Activated CD4-positive, alpha-beta T cell treated with anti-CD3 and anti-CD28 coated beads, Interleukin-2, amount 50 U/mL, for 24 hours (primary cell): ENCODE measurements around the gene KNDC1.
"Not testable (repeated sequence)": the region's sequence is repeated elsewhere in the genome, so short reads cannot be mapped to it uniquely, and the experiment has no call there.

Experiments
- DNase-seq, 2 donors: peaks; one replicate each; pipeline ENCODE4 v3.0.0-alpha.2; 2020; ENCODE audit warnings: low read depth in 1 of 2, low spot score in 1 of 2

The KNDC1 gene

DNA sequence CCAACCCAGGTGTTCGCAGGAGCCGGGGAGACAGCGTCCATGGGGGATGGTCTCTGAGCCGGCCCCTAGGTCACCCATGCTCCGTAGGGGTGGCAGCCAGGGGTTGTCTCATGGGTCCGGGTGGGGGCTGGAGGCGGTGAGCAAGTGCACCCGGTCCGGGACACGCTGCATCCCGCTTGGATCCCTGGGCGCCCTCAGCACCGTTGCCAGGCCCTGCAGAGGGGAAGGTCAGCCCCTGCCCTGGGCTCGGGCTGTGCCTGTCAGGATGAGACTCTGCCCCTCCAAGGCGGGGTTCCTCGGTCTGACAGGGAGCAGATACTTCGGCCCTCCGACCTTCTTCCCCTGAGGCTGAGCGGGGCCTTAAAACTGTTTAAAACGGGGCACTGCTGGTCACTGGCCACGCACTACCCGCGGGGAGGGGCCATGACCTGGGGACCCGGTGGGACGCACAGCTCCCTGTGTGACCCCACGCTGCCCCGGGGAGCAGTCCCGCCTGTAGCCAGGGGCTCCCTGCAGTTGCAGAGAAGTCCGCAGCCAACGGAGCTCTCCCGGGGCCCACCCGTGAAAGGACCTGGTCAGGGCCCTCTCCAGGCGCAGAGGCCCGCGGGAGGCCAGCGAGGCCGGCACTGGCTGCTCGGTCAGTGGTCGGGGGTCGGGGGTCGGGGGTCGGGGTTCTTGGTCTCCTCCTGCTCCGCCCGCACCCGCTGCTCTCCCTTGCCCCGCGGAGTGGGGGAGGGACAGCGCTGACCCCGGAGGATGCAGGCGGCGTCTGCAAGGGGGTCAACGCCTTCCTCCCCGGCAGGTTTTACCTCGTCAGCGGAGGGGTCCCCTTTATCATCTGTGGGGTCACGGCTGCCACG is 33.4 kb upstream of the KNDC1 start:
- no peak for DNase-seq

DNA sequence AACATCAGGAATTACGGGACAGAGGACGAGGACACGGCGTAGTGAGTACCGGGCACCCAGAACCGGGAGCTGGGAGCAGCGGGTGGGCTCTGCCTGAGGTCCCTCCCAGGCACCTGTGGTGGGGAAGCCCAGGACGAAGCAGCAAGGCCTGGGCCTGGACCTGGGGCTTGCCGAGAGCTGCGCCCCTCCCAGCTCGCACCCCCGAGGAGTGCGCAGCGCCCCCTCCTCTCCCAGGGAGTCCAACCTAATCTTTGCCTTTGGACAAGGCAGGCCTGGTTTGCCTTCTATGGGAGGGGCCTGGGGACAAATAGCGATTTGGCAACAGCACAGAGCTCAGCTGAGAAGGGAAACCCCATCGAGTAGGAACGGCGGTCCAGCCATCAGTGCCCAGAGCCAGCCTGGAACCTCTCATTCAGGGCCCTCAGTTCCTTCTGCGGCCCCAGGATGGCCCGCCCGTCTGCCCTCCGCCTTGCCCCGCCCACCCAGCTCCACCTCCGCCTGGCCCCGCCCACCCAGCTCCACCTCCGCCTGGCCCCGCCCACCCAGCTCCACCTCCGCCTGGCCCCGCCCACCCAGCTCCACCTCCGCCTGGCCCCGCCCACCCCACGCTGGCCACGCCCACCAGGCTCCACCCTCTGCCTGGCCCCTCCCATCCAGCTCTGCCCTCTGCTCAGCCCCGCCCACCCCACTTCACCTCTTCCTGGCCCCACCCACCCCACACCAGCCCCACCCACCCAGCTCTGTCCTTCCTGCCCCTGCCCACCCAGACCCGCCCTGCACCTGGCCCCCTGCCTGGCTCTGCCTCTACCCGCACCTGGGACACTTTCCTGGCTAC is 32.5 kb upstream of the KNDC1 start:
- peak in 1 of 2 donors; percentile 17 for DNase-seq

DNA sequence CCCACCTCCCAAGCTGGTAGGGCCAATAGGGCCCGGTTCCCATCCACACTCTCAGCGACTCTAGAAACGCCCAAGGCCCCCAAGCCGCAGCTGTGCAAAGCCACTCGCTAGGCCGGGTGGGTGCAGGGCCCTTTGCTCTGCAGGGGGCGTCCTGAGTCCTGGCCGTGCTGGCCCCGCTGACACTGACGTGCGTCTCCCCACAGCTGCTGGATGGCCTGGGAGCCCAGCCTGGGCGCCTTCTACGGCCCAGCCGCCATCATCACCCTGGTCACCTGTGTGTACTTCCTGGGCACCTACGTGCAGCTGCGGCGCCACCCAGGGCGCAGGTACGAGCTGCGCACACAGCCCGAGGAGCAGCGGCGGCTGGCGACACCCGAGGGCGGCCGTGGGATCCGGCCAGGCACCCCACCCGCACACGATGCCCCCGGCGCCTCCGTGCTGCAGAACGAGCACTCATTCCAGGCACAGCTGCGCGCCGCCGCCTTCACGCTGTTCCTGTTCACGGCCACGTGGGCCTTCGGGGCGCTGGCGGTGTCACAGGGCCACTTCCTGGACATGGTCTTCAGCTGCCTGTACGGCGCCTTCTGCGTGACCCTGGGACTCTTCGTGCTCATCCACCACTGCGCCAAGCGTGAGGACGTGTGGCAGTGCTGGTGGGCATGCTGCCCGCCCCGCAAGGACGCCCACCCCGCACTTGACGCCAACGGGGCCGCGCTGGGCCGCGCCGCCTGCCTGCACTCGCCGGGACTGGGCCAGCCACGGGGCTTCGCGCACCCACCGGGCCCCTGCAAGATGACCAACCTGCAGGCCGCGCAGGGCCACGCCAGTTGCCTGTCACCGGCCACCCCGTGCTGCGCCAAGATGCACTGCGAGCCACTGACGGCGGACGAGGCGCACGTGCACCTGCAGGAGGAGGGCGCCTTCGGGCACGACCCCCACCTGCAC is 31.6 kb upstream of the KNDC1 start:
- DNase-seq: no peak

DNA sequence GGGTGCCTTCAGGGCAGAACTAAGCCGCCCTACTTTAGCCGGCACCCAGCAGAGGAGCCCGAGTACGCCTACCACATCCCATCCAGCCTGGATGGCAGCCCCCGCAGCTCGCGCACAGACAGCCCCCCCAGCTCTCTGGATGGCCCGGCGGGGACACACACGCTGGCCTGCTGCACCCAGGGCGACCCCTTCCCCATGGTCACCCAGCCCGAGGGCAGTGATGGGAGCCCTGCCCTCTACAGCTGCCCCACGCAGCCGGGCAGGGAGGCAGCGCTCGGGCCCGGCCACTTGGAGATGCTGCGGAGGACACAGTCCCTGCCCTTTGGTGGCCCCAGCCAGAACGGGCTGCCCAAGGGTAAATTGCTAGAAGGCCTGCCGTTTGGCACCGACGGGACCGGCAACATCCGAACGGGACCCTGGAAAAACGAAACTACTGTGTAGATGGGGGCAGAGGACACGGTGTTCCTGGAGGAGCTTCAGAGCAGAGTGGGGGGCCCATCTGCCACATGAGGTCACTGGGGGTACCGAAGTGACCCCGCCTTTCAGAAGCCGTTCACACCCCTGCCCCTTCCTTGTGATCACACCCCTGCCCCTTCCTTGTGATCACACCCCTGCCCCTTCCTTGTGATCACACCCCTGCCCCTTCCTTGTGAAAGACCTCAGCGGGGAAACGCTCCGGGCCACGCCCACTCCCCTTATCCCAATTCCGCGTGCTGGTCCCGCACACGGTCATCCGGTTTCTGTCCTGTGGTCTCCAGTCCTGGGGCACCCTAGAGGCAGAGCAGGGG is 30.8 kb upstream of the KNDC1 start:
- no peak for DNase-seq

DNA sequence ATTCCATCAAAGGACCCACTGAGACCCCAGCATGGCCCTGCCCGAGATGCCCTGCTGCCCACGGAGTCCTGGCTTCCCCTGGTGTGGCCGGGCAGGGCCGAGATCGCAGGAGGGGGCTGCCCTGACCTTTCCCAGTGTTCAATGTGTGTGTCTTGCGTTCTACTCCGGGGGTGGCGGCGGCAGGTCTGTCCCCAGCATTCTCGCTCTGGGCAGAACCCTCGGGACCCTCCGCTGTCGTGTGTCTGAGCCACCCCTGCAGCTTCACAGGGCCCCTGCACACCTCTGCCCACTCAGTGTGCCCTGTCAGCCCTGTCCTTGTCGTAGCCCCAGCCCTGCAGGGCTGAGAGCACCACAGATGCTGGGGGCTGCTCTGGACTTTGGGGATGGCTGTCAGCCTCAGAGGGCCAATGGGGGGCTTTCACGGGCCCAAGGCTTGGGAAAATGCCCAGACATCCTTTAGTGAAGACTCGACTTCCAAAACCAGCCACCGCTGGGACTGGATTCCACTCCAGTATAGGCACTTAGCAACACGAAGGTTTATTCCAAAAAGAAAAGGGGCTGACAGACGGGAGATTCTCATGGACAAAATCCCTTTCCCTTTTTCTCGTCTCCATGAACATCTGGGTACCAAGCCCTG is 30.0 kb upstream of the KNDC1 start:
- DNase-seq: no peak

DNA sequence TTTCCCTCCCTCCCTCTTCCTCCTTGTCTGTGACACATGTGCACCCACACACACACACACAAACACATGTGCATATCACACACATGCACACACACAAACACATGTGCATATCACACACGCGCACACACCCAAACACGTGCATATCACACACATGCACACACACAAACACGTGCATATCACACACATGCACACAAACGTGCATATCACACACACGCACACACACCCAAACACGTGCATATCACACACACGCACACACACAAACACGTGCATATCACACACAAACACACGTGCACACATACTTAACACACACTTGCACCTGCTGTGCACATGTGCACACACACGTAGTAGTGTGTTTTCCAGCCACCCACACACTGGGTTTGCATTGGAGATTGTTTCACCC is 29.4 kb upstream of the KNDC1 start:
- DNase-seq: no peak

DNA sequence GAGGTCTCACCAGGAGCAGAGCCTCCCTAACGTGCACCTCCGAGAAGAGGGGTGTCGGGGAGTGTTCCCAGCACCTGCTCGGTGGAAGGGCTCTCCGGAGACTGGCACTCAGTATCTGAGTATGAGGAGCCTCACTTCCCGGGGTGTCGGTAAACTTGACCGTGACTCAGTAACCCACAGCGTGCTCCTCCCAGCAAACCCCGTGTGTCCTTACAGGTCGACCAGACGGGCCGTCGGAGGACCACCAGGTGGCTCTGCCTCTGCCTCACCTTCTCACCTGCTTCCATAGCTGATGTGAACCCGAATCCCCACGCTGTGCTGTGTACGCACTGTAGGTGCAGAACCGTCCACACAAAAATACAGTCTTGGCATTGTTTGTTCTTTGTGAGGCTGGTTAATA is 29.0 kb upstream of the KNDC1 start:
- DNase-seq: no peak

DNA sequence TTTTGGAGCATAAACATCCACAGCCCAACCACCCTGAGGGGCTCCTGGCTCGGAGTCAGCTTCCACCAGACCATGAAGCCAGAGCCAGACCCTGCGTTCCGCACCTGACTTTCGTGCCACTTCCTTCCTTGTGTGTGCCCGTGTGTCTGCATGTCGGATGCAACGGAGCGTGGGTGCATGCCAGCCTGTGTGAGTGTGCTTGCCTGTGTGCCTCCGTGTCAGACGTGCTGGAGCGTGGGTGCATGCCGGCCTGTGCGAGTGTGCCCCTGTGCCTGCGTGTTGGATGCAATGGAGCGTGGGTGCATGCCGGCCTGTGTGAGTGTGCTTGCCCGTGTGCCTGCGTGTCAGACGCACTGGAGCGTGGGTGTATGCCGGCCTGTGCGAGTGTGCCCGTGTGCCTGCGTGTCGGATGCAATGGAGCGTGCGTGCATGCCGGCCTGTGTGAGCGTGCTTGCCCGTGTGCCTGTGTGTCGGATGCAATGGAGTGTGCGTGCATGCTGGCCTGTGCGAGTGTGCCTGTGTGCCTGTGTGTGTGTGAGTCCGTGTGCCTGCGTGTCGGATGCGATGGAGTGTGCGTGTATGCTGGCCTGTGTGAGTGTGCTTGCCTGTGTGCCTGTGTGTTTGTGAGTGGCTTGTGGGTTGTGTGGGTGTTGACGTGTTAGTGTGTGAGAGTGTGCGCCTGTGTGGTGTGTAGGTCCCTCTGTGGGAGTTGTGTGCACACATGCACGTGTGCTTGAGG is 28.1 kb upstream of the KNDC1 start:
- DNase-seq: no peak

DNA sequence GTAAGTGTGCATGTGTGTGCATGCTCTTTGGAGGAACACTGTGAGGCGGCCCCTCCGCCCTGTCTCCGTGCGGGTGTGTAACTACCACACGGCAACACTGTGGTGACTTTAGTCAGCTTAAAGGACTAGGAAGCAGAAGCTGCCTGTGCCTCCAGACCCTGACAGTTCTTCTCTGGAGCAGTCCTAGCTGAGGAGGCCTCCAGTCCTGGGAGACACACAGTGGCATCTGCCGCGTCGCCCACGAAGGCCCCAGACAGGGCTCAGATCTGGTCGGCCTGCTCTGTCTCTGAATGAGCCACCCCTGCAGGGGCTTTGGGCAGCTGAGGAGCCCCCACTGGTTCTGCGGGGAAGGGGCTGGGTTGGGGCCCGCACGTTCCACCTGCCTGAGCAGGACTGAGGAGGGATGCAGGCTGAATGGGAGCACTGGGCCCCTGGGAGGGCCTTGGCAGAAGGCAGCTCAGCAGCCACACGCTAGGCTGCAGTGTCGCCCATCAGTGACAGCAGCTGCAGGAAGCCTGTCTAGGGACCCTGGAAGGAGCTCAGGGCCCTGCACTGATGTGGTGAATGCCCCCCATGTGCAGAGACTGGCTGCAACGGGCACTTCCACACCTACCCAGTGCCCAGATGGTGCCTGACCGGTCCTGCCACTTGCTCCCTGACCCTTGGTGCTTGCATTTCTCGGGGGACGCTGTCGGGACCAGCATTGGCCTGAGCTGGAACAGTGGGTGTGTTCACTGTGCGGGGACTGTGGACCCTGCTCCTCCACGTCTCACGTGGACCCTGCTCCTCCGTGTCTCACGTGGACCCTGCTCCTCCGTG is 27.3 kb upstream of the KNDC1 start:
- no peak for DNase-seq

DNA sequence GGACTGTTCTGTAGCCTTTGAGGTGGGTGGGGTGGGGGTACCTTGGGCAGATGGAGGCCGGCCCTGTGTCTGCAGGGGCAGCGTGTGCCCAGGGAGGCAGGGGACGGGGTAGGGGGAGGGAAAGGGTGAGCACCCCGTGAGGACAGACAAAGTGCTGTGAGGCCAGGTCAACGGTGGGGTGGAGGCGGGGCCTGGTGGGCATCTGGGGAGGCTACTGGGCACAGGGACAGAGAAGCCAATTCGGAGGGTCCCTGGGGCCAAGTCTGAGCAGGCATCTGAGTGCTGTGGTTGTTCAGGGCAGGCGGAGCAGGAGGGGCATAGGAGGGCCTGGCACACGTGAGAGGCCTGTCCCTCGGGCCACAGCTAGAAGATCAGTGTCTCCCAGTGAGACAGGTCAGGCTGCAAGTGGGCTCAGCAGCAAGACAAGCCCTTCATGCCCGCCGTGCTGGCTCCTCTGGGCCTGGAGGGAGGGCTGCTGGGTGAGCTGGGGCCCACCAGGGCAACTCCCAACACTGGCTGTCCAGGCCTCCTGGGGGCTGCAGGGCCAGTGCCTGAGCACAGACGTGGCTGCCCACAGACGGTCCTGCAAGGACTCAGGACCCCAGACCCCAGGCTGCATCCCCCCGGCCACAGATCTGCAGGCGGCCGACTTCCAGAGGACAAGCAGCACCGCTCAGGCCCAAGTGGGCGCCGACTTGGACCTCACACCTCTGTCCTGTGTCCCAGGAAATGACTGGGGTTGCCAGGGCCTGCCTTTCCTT is 26.4 kb upstream of the KNDC1 start:
- DNase-seq: no peak

DNA sequence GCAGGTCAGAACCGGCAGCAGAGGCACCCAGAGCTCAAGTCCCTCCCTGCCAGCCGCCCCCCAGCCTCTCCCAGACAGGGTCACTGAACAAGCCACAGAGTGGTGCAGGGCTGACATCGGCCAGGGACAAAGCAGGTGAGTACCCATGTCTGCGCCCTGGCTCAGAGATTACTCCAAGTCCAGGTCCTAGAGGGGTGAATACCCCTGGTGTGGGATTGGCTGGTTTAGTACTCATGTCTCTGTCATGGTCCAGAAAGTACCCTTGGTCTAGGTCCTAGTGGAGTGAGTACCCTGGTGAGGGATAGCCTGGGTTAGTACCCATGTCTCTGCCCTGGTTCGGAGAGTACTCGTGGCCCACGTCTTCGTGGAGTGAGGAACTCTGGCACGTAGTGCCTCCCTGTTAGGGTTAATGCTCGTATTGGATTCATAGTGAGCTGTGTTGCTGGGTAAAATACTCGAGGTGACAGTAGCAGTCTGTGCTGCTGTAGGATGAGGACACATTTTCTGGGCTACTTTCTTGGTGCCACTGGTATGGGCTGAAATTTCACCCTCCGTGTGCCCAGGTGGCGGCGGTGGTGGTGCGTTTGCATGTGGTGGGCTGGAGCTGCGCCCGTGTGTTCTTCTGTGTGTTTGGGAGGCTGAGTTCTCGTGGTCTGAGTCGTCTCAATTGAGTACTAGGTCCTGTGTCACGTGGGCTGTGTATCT is 25.5 kb upstream of the KNDC1 start:
- no peak for DNase-seq

DNA sequence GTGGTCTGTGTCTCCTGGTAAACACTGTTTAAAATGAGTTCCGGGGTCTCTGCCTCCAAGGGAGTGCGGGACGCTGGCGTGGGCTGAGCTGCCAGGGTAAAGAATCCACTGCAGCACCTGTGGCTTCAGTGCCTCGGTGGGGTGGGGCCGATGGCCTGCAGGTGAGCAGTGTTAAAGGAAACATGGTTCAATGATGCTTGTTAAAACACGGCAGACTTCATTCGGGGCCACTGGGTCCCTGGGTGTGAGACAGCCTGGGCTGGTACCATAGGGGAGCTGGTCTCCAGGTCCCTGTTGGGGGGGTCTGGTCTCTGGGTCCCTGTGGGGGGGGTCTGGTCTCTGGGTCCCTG is 24.9 kb upstream of the KNDC1 start:
- no peak for DNase-seq

DNA sequence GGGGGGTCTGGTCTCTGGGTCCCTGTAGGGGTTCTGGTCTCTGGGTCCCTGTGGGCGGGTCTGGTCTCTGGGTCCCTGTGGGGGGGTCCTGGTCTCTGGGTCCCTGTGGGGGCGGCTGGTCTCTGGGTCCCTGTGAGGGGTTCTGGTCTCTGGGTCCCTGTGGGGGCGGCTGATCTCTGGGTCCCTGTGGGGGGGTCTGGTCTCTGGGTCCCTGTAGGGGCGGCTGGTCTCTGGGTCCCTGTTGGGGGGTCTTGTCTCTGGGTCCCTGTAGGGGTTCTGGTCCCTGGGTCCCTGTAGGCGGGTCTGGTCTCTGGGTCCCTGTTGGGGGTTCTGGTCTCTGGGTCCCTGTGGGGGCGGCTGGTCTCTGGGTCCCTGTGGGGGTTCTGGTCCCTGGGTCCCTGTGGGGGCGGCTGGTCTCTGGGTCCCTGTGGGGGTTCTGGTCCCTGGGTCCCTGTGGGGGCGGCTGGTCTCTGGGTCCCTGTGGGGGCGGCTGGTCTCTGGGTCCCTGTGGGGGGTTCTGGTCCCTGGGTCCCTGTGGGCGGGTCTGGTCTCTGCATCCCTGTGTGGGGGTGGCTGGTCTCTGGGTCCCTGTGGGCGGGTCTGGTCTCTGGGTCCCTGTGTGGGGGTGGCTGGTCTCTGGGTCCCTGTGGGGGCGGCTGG is 22.4 kb upstream of the KNDC1 start:
- DNase-seq: not testable (repeated sequence)

DNA sequence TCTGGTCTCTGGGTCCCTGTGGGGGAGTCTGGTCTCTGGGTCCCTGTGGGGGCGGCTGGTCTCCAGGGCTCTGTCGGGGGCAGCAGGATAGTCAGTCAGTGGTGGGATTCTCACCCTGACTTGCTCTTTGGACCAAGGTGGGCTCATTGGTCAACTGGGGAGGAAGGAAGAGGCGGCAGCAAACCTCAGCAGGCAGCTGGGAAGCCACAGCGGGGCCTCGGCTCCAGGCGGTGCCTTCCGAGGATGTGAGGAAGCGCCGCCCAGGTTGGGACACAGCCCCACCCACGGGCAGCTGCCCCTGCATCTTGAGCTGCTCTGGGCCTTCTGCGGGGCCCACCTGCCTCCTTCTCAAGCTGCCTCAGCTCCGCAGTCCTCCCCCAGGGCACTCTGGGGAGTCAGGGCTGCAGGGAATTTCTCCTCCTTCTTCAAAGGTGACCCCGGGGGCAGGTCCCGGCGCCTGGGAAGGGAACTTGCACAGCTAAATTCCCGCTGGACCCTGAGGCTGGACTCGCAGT is 20.4 kb upstream of the KNDC1 start:
- no peak for DNase-seq

DNA sequence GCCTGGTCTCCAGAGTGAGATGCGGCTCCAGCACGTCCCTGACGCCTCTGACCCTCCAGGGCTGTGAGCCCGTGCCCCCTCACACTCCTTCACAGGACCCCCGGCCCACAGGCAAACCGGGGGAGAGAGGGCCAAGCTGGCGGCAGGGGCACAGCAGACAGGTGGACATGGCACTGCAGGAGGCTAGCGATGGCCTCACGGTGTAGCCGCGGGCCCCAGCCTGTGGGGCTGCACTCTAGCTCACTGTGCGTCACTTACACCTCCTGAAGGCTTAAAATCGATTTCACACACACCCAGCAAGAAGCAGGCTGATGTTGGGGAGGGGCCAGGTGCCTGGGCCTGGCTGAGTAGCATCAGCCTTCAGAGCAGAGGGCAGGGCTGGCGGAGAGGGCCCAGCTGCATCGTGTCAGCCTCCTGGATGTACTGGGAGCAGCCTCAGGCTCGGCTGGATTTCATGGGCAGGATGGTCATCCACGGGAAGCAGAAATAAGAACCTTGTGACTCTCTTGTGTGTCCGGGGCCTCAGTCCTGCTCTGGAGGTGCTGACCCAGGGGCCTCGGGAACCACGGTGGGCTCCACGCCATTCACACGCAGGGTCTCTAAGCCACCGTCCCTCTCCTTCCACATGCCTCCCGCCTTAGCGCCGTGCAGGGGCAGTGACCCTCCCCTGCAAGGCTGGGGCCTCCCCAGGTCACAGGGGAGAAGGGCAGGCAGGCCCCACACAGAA is 19.4 kb upstream of the KNDC1 start:
- no peak for DNase-seq
